Smooth muscle cell (in vitro differentiated cells): Measurements from ENCODE around the gene LAMA2. TPM values are rescaled to one million over a fixed set of nuclear protein-coding genes. Genes with fewer than 3 reads are reported as not detected.

Experiments
- DNase-seq: peaks from one replicate; lab custom pipeline; 2025; ENCODE audit not compliant: unreplicated experiment; lab: John Stamatoyannopoulos, UW
- H2AFZ ChIP-seq: fragments of 200-600 bp; sonication (generic); 2 replicates; pipeline ENCODE4 v1.6.0; 2016; ENCODE audit warnings: antibody characterized with exemption, low read depth, mild to moderate bottlenecking
- H3F3A ChIP-seq: fragments of 200-600 bp; sonication (generic); 2 replicates; pipeline ENCODE4 v1.6.0; 2017; ENCODE audit warnings: antibody characterized with exemption, low read depth
- H3K27ac ChIP-seq: fragments of 200-600 bp; sonication (generic); 2 replicates; pipeline ENCODE4 v1.5.1; 2016; ENCODE audit warnings: low read depth, mild to moderate bottlenecking
- H3K27me3 ChIP-seq: fragments of 200-600 bp; sonication (generic); 2 replicates; pipeline ENCODE4 v1.6.1; 2016; ENCODE audit warnings: low read depth, mild to moderate bottlenecking
- H3K36me3 ChIP-seq: fragments of 200-600 bp; sonication (generic); 2 replicates; pipeline ENCODE4 v1.5.1; 2016; ENCODE audit warnings: low read depth
- H3K4me1 ChIP-seq: fragments of 200-600 bp; sonication (generic); 2 replicates; pipeline ENCODE4 v1.5.1; 2016; ENCODE audit warnings: low read depth
- H3K4me2 ChIP-seq: fragments of 200-600 bp; sonication (generic); 2 replicates; pipeline ENCODE4 v1.6.0; 2016; ENCODE audit warnings: mild to moderate bottlenecking
- H3K4me3 ChIP-seq: fragments of 200-600 bp; sonication (generic); 2 replicates; pipeline ENCODE4 v1.5.1; 2016; ENCODE audit warnings: mild to moderate bottlenecking
- H3K79me2 ChIP-seq: fragments of 200-600 bp; sonication (generic); 2 replicates; pipeline ENCODE4 v1.6.0; 2016; ENCODE audit warnings: low read depth, mild to moderate bottlenecking
- H3K9ac ChIP-seq: fragments of 200-600 bp; sonication (generic); 2 replicates; pipeline ENCODE4 v1.6.0; 2016; ENCODE audit warnings: low read depth
- H3K9me3 ChIP-seq: fragments of 200-600 bp; sonication (generic); replicated peaks from 2 replicates; pipeline ENCODE4 v1.5.1; 2016; ENCODE audit warnings: low read depth
- H4K20me1 ChIP-seq: fragments of 200-600 bp; sonication (generic); 2 replicates; pipeline ENCODE4 v1.6.0; 2016; ENCODE audit warnings: low read depth
- CTCF ChIP-seq: fragments of 200-600 bp; sonication (generic); IDR thresholded peaks from 2 replicates; pipeline ENCODE4 v1.5.1; 2017; ENCODE audit warnings: borderline replicate concordance, mild to moderate bottlenecking, antibody characterized with exemption; ENCODE audit not compliant: insufficient read depth, poor library complexity, severe bottlenecking
- WGBS: methylation state at CpG from one replicate; pipeline ENCODE4 v1.1.7; 2016; ENCODE audit warnings: low lambda C conversion rate; 5-methylcytosine and 5-hydroxymethylcytosine counted together
- polyA plus RNA-seq: library from polyadenylated mRNA; unstranded; fragments of >200 nt; fragmentation: Nextera tagmentation; extraction: Ambion mirVana; gene quantifications from 2 replicates; pipeline ENCODE4 v1.2.1, GENCODE V29; 2016
- total RNA-seq: library from RNA; depleted of rRNA; stranded (reverse); fragments of >200 nt; gene quantifications from 2 replicates; pipeline ENCODE4 v1.2.3, GENCODE V29; 2014

LAMA2 gene
- total and polyA plus RNA-seq, 2 experiments from 2014 or later: 21.7 to 92.9 TPM

GRCh38 chr6:129525055-129525454, 642.1 kb downstream of the LAMA2 start:
- H3K4me2 ChIP-seq: no peak overlapping the region
- no peaks in the 10 kb centered on the region for H3F3A ChIP-seq
- no peak overlapping the region for H3K27ac ChIP-seq
- WGBS: 80% methylated on average over 1 of the region's 1 CpG
- H3K27me3 ChIP-seq: no peaks in the 10 kb centered on the region
- H4K20me1 ChIP-seq: no peaks in the 10 kb centered on the region
- no peaks in the 10 kb centered on the region for H3K36me3 ChIP-seq
- H3K79me2 ChIP-seq: no peaks in the 10 kb centered on the region
- no peaks in the 10 kb centered on the region for H3K9me3 ChIP-seq
- no peak overlapping the region for H3K4me3 ChIP-seq
- no peaks in the 10 kb centered on the region for H3K4me1 ChIP-seq
- no peak for DNase-seq
- H2AFZ ChIP-seq: no peak overlapping the region
- no peak for TF ChIP-seq CTCF
- no peak overlapping the region for H3K9ac ChIP-seq

- Histone ChIP-seq H3K36me3 (no peaks in the 10 kb centered on the region), H3K4me1 (no peaks in the 10 kb centered on the region), H3K9me3 (no peaks in the 10 kb centered on the region), H3K4me2 (no peak overlapping the region), H3K9ac (no peak overlapping the region), H3K79me2 (no peaks in the 10 kb centered on the region), H2AFZ (no peak overlapping the region), H3K4me3 (no peak overlapping the region), H3K27ac (no peak overlapping the region), H3F3A (no peaks in the 10 kb centered on the region), H3K27me3 (no peaks in the 10 kb centered on the region), H4K20me1 (no peaks in the 10 kb centered on the region)
- no peak for TF ChIP-seq CTCF
- no peak for DNase-seq
Observed at GRCh38 chr6:129534926-129535325, 652.0 kb downstream of the LAMA2 start.

- Histone ChIP-seq H3K4me1 (no peaks in the 10 kb centered on the region), H3K27ac (no peak overlapping the region), H3K9ac (no peak overlapping the region), H3F3A (no peaks in the 10 kb centered on the region), H4K20me1 (no peaks in the 10 kb centered on the region), H3K4me3 (no peak overlapping the region), H3K79me2 (no peaks in the 10 kb centered on the region), H3K4me2 (peak overlapping the region; percentile 21), H3K27me3 (no peaks in the 10 kb centered on the region), H2AFZ (no peak overlapping the region), H3K36me3 (no peaks in the 10 kb centered on the region), H3K9me3 (no peaks in the 10 kb centered on the region)
- no peak for TF ChIP-seq CTCF
- no peak for DNase-seq
Observed at GRCh38 chr6:129536271-129536670, 653.3 kb downstream of the LAMA2 start.

- Histone ChIP-seq H3K4me3 (no peak overlapping the region), H3K36me3 (no peaks in the 10 kb centered on the region), H3K4me1 (no peaks in the 10 kb centered on the region), H3K27me3 (no peaks in the 10 kb centered on the region), H3K9me3 (no peaks in the 10 kb centered on the region), H3K4me2 (no peak overlapping the region), H3K27ac (no peak overlapping the region), H3F3A (no peaks in the 10 kb centered on the region), H4K20me1 (no peaks in the 10 kb centered on the region), H2AFZ (no peak overlapping the region), H3K9ac (no peak overlapping the region), H3K79me2 (no peaks in the 10 kb centered on the region)
- TF ChIP-seq CTCF: no peak
- DNase-seq: no peak
- WGBS: 82% methylated on average over 2 of the region's 2 CpGs
Observed at GRCh38 chr6:129539032-129539431, 656.1 kb downstream of the LAMA2 start.
